Keratinocyte (primary cell): Measurements from ENCODE around the gene TENM4. TPM values are rescaled to one million over a fixed set of nuclear protein-coding genes. Genes with fewer than 3 reads are reported as not detected.

Source experiments
- polyA plus RNA-seq, 5 experiments: library from polyadenylated mRNA; depleted of rRNA in 3 of 5; stranded (reverse) in 3 of 5; stranded (forward) in 1 of 5; unstranded in 1 of 5; fragments of >200 nt; gene quantifications; 1 replicate in 1 of 5; 2 replicates in 3 of 5; 3 replicates in 1 of 5; pipeline versions ENCODE4 v1.2.1 to v1.2.3, GENCODE V29; 2011 to 2012; ENCODE audit warnings: missing spikeins in 2 of 5, low read depth in 1 of 5, low replicate concordance in 1 of 5
- small RNA-seq, 3 experiments: library from RNA; depleted of rRNA; stranded (forward); fragments of <200 nt; gene quantifications; one replicate each; pipeline ENCODE3, GENCODE V24; 2012; ENCODE audit warnings: low read depth in 3 of 3, low replicate concordance in 1 of 3; ENCODE audit not compliant: insufficient read length in 3 of 3

The TENM4 gene
- polyA plus RNA-seq, 1 donor (not counting 4 experiments of a cell fraction or from before 2014, with no cell fraction given) = 3.5 TPM

Small RNAs within 50 kb of the gene (small RNA-seq; reads per million reads assigned to genes)
- gene MIR5579 (0.27 to 19.3 (median 15.1) reads per million in 3 experiments), gene MIR708 (196 to 9,132 (median 4,959) reads per million in 3 experiments)
